Panc1 (cell line): ENCODE measurements around the gene TTF1.

Experiments used
- CTCF ChIP-seq: fragments of 450-650 bp; IDR thresholded peaks from 2 replicates; pipeline ENCODE4 v1.5.1; 2017; ENCODE audit warnings: mild to moderate bottlenecking
- POLR2AphosphoS5 ChIP-seq: IDR thresholded peaks from 2 replicates; pipeline ENCODE4 v1.6.1; 2012; ENCODE audit warnings: mild to moderate bottlenecking, low read depth, low read length, moderate library complexity
- REST ChIP-seq, 2 experiments: IDR thresholded peaks; 2 replicates each; pipeline ENCODE4 v1.6.1; 2011 to 2012; ENCODE audit warnings: low read depth in 2 of 2, control low read depth in 1 of 2, low read length in 1 of 2, mild to moderate bottlenecking in 1 of 2, moderate library complexity in 1 of 2; ENCODE audit not compliant: insufficient read depth in 1 of 2
- SIN3A ChIP-seq: IDR thresholded peaks from 2 replicates; pipeline ENCODE4 v1.6.1; 2012; ENCODE audit warnings: low read depth, mild to moderate bottlenecking, low read length, moderate library complexity, borderline replicate concordance; ENCODE audit not compliant: insufficient read depth
- TCF7L2 ChIP-seq: IDR thresholded peaks from 2 replicates; pipeline ENCODE4 v1.6.1; 2011; ENCODE audit warnings: mild to moderate bottlenecking, low read depth, low read length, inconsistent platforms

DNA sequence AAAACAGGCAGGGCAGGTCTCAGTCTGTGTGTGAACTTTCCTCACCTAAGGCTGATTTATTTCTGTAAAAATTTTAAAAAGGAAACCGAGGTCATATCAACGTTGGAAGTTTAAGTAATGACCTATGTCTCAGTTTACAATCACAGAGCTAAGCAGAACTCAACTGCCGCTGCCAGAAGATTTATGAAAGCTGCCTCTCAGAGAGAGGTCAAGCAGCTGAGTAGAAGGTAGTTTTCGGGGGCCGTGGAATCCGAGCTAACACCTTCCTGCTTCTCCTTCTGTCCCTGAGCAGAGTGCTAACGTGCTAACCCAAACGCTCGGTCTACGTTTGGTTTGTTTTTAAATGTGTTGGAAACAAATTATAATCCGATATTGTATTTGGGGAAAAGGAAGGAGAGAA is 11.1 kb downstream of the TTF1 start:
- no peak for TF ChIP-seq REST (IDR thresholded peaks at IDR 0.05; ENCODE audit: insufficient read depth in 1 of 2, low read depth in 2 of 2, low read length in 1 of 2)
- TF ChIP-seq CTCF = no peak
- no peak for TF ChIP-seq SIN3A
- no peak for TF ChIP-seq POLR2AphosphoS5
- TF ChIP-seq TCF7L2 = no peak
